Breast epithelium (tissue), 3 donors: ENCODE data around the gene ALG1L2.
"Not testable (repeated sequence)": the region's sequence is repeated elsewhere in the genome, so short reads cannot be mapped to it uniquely, and the experiment has no call there.

Experiments used
- POLR2A ChIP-seq: fragments of 450-650 bp; IDR thresholded peaks from one replicate; pipeline ENCODE4 v1.6.1; 2016; ENCODE audit warnings: antibody characterized with exemption, mild to moderate bottlenecking, moderate library complexity
- POLR2AphosphoS5 ChIP-seq, 3 donors: sonication (generic); formaldehyde crosslinking; IDR thresholded peaks; one replicate each; pipeline ENCODE4 v1.6.1; 2017; ENCODE audit warnings: antibody characterized with exemption in 3 of 3
- TF ChIP-seq, protein P1 (sequence below), 3 donors: fragments of 450-650 bp; IDR thresholded peaks; one replicate each; pipeline ENCODE4 v1.5.1; 2016 to 2017; ENCODE audit warnings: antibody characterized with exemption in 3 of 3, mild to moderate bottlenecking in 3 of 3, moderate library complexity in 3 of 3

DNA sequence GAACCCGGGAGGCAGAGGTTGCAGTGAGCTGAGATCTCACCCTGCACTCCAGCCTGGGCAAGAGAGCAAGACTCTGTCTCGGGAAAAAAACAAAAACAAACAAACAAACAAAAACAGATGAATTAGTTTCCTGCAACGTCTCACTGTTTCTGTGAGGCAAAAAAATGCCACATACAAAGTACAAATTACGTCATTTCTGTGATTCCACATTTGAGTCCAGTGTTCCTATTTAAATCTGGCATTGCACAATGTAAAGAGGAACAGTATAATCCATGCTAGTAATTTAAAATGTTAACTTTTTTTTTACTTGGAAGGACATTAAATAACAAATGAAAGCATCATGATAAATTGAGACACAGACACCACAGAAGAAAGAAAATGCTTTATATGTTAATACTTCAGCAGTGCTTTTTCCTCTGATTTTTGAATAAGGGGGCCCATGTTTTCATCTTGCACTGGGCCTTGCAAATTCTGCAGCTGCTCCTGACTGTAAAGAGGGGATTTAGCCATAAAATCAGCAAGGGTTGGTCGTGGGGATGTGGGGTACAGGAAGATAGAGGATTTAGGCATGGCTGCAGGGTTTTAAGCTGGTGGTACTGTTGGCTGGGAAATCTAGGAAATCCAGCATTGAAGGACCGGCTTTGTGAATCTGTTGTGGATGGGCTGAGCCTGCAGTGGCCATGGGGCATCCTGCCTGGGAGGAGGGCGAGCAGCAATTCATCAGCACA, 1.9 kb downstream of the ALG1L2 start:
- TF ChIP-seq, protein P1, sequence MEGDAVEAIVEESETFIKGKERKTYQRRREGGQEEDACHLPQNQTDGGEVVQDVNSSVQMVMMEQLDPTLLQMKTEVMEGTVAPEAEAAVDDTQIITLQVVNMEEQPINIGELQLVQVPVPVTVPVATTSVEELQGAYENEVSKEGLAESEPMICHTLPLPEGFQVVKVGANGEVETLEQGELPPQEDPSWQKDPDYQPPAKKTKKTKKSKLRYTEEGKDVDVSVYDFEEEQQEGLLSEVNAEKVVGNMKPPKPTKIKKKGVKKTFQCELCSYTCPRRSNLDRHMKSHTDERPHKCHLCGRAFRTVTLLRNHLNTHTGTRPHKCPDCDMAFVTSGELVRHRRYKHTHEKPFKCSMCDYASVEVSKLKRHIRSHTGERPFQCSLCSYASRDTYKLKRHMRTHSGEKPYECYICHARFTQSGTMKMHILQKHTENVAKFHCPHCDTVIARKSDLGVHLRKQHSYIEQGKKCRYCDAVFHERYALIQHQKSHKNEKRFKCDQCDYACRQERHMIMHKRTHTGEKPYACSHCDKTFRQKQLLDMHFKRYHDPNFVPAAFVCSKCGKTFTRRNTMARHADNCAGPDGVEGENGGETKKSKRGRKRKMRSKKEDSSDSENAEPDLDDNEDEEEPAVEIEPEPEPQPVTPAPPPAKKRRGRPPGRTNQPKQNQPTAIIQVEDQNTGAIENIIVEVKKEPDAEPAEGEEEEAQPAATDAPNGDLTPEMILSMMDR (IDR thresholded peaks at IDR 0.05): not testable (repeated sequence)
- TF ChIP-seq POLR2AphosphoS5 (IDR thresholded peaks at IDR 0.05); POLR2A: not testable (repeated sequence)
